ENCODE data around the gene ZBTB20. TPM values are rescaled to one million over a fixed set of nuclear protein-coding genes. Genes with fewer than 3 reads are reported as not detected.

Gene ZBTB20
- total and polyA plus RNA-seq, 12 donors = 0.57 to 105 (median 86.8) TPM

GRCh38 chr3:115161168-115161834 lies 14.2 kb upstream of the ZBTB20 start:
- no peak overlapping the region for H3K4me3 ChIP-seq
- intact Hi-C loops (cut with DNase I) = loop anchor here in 7 of 10 donors (5.0 to 10.0 kb wide), 8 partner anchors 69 to 1006 kb away; no protein-coding TSS in a partner anchor
- peaks cover 0 to 8% (median 0%) of the 10 kb centered on the region in 9 donors for H3K4me1 ChIP-seq
- H3K36me3 ChIP-seq = no peaks in the 10 kb centered on the region
- no peak overlapping the region for H3K27ac ChIP-seq
- 95 to 96% methylated on average over 4 of the region's 4 CpGs for WGBS, 2 donors
- no peaks in the 10 kb centered on the region for H3K9me3 ChIP-seq
- ATAC-seq (no peak), DNase-seq (no peak)
- no peaks in the 10 kb centered on the region for H3K27me3 ChIP-seq
- TF ChIP-seq CTCF (IDR thresholded peaks at IDR 0.05) = no peak

- DNase-seq (no peak), ATAC-seq (no peak)
- no peak for TF ChIP-seq CTCF (IDR thresholded peaks at IDR 0.05)
- no peaks in the 10 kb centered on the region for H3K36me3 ChIP-seq
- intact Hi-C loops (cut with DNase I) = loop anchor here in 7 of 10 donors (5.0 to 10.0 kb wide), 8 partner anchors 68 to 1005 kb away; no protein-coding TSS in a partner anchor
- no peak overlapping the region for H3K27ac ChIP-seq
- H3K9me3 ChIP-seq = no peaks in the 10 kb centered on the region
- H3K4me3 ChIP-seq = no peak overlapping the region
- H3K4me1 ChIP-seq = peaks cover 0 to 14% (median 0%) of the 10 kb centered on the region in 9 donors
- whole genome bisulfite sequencing, 2 donors = 78 to 85% methylated on average over 1 of the region's 1 CpG
- no peaks in the 10 kb centered on the region for H3K27me3 ChIP-seq
Measured at GRCh38 chr3:115160295-115160694, 13.2 kb upstream of the ZBTB20 start.

GRCh38 chr3:115156046-115156654 lies 9.1 kb upstream of the ZBTB20 start:
- H3K36me3 ChIP-seq = no peaks in the 10 kb centered on the region
- peaks cover 0 to 10% (median 0%) of the 10 kb centered on the region in 9 donors for H3K4me1 ChIP-seq
- no peak overlapping the region for H3K27ac ChIP-seq
- 23 to 49% methylated on average over 4 of the region's 4 CpGs for WGBS, 2 donors
- H3K9me3 ChIP-seq = no peaks in the 10 kb centered on the region
- no peaks in the 10 kb centered on the region for H3K27me3 ChIP-seq
- DNase-seq (no peak), ATAC-seq (no peak)
- TF ChIP-seq CTCF (IDR thresholded peaks at IDR 0.05) = no peak
- no peak overlapping the region for H3K4me3 ChIP-seq
- intact Hi-C loops (cut with DNase I) = no loop called here

GRCh38 chr3:115154611-115155010 lies 7.5 kb upstream of the ZBTB20 start:
- ATAC-seq (no peak), DNase-seq (no peak)
- Histone ChIP-seq H3K9me3 (no peaks in the 10 kb centered on the region), H3K4me3 (no peak overlapping the region), H3K27ac (no peak overlapping the region), H3K27me3 (no peaks in the 10 kb centered on the region), H3K36me3 (no peaks in the 10 kb centered on the region), H3K4me1 (peaks cover 0 to 10% (median 0%) of the 10 kb centered on the region in 9 donors)
- intact Hi-C loops (cut with DNase I) = no loop called here
- no peak for TF ChIP-seq CTCF (IDR thresholded peaks at IDR 0.05)
- 78 to 81% methylated on average over 3 of the region's 3 CpGs for WGBS, 2 donors

Data from heart right ventricle (tissue), 16 donors.